Gastroesophageal sphincter (tissue), 4 donors: Measurements from ENCODE around the gene C4orf50. TPM values are rescaled to one million over a fixed set of nuclear protein-coding genes. Genes with fewer than 3 reads are reported as not detected.

Experiments used
- ATAC-seq: fragments of 150-250 bp; one replicate; pipeline ENCODE4 v1.9.1; 2016; ENCODE audit warnings: mild to moderate bottlenecking, moderate library complexity
- H3K27ac ChIP-seq, 4 donors: fragments of 200-600 bp; sonication (generic) in 3 of 4; 1 replicate in 3 of 4; 2 replicates in 1 of 4; pipeline ENCODE4 v1.5.1; 2016 to 2019
- H3K27me3 ChIP-seq: fragments of 200-600 bp; sonication (generic); one replicate; pipeline ENCODE4 v1.5.1; 2019
- H3K36me3 ChIP-seq, 2 donors: fragments of 200-600 bp; sonication (generic); one replicate each; pipeline ENCODE4 v1.5.1; 2019; ENCODE audit warnings: control low read depth in 1 of 2
- H3K4me1 ChIP-seq, 3 donors: fragments of 200-600 bp; sonication (generic); 1 replicate in 2 of 3; 2 replicates in 1 of 3; pipeline ENCODE4 v1.5.1; 2016 to 2019; ENCODE audit warnings: control low read depth in 2 of 3
- H3K4me3 ChIP-seq, 2 donors: fragments of 200-600 bp; sonication (generic); one replicate each; pipeline ENCODE4 v1.5.1; 2019; ENCODE audit warnings: mild to moderate bottlenecking in 1 of 2, moderate library complexity in 1 of 2
- H3K9me3 ChIP-seq, 3 donors: fragments of 200-600 bp; sonication (generic); one replicate each; pipeline ENCODE4 v1.5.1; 2017 to 2019; ENCODE audit warnings: control low read depth in 2 of 3
- CTCF ChIP-seq, 4 experiments: fragments of 200-600 bp in 2 of 4; fragments of 450-650 bp in 2 of 4; sonication (generic) in 1 of 4; IDR thresholded peaks; one replicate each; pipeline ENCODE4 v1.5.1; 2017 to 2019; ENCODE audit warnings: antibody characterized with exemption in 4 of 4, mild to moderate bottlenecking in 2 of 4, moderate library complexity in 2 of 4
- EP300 ChIP-seq: sonication (generic); formaldehyde crosslinking; IDR thresholded peaks from one replicate; pipeline ENCODE4 v1.6.1; 2017; ENCODE audit warnings: antibody characterized with exemption, mild to moderate bottlenecking
- POLR2A ChIP-seq, 2 donors: fragments of 450-650 bp; IDR thresholded peaks; one replicate each; pipeline ENCODE4 v1.6.1; 2017; ENCODE audit warnings: antibody characterized with exemption in 2 of 2, mild to moderate bottlenecking in 2 of 2, moderate library complexity in 1 of 2
- POLR2AphosphoS5 ChIP-seq: sonication (generic); formaldehyde crosslinking; IDR thresholded peaks from one replicate; pipeline ENCODE4 v1.6.1; 2017; ENCODE audit warnings: antibody characterized with exemption
- WGBS, 2 donors: methylation state at CpG; one replicate each; pipeline ENCODE4 v1.1.5; 2018; ENCODE audit warnings: low coverage in 1 of 2; 5-methylcytosine and 5-hydroxymethylcytosine counted together
- total RNA-seq, 4 donors: library from RNA; depleted of rRNA; stranded (reverse); fragments of >200 nt; gene quantifications; one replicate each; pipeline ENCODE4 v1.1.0, GENCODE V29; 2016

C4orf50 gene
- total RNA-seq, 4 donors from 2014 or later = under 0.01 to 0.25 (median 0.12) TPM

- no peak for TF ChIP-seq CTCF (IDR thresholded peaks at IDR 0.05)
- TF ChIP-seq POLR2AphosphoS5 = no peak
- no peak for TF ChIP-seq EP300
- TF ChIP-seq POLR2A (IDR thresholded peaks at IDR 0.05) = no peak
- Histone ChIP-seq H3K27me3 (peaks cover 46% of the 10 kb centered on the region), H3K36me3 (no peaks in the 10 kb centered on the region), H3K27ac (no peak overlapping the region), H3K4me3 (no peak overlapping the region), H3K9me3 (no peaks in the 10 kb centered on the region), H3K4me1 (no peaks in the 10 kb centered on the region)
- ATAC-seq = no peak
- 79 to 82% methylated on average over 2 to 4 of the region's 6 CpGs for WGBS, 2 donors
These were observed 55.8 kb downstream of the C4orf50 start for GRCh38 chr4:5962416-5962815.

- Histone ChIP-seq H3K9me3 (no peaks in the 10 kb centered on the region), H3K4me3 (no peak overlapping the region), H3K36me3 (no peaks in the 10 kb centered on the region), H3K4me1 (no peaks in the 10 kb centered on the region), H3K27ac (no peak overlapping the region), H3K27me3 (peaks cover 64% of the 10 kb centered on the region)
- no peak for ATAC-seq
- WGBS, 2 donors = 84 to 100% methylated on average over 3 to 6 of the region's 13 CpGs
- TF ChIP-seq CTCF (IDR thresholded peaks at IDR 0.05) (no peak), POLR2AphosphoS5 (no peak), POLR2A (IDR thresholded peaks at IDR 0.05) (no peak), EP300 (no peak)
These were observed 57.9 kb downstream of the C4orf50 start for GRCh38 chr4:5960252-5960880.

GRCh38 chr4:5959211-5959982, 58.8 kb downstream of the C4orf50 start:
- Histone ChIP-seq H3K36me3 (no peaks in the 10 kb centered on the region), H3K9me3 (no peaks in the 10 kb centered on the region), H3K4me1 (no peaks in the 10 kb centered on the region), H3K27ac (no peak overlapping the region), H3K27me3 (peaks cover 67% of the 10 kb centered on the region), H3K4me3 (no peak overlapping the region)
- WGBS, 2 donors = 60 to 83% methylated on average over 2 to 6 of the region's 20 CpGs
- ATAC-seq = no peak
- no peak for TF ChIP-seq EP300
- TF ChIP-seq POLR2A (IDR thresholded peaks at IDR 0.05) = no peak
- TF ChIP-seq CTCF (IDR thresholded peaks at IDR 0.05) = no peak
- TF ChIP-seq POLR2AphosphoS5 = no peak

- no peak for ATAC-seq
- H3K4me1 ChIP-seq = no peaks in the 10 kb centered on the region
- 78 to 83% methylated on average over 8 of the region's 15 CpGs for WGBS, 2 donors
- no peak overlapping the region for H3K4me3 ChIP-seq
- TF ChIP-seq CTCF (IDR thresholded peaks at IDR 0.05) = no peak
- no peak for TF ChIP-seq POLR2A (IDR thresholded peaks at IDR 0.05)
- no peak for TF ChIP-seq EP300
- no peak for TF ChIP-seq POLR2AphosphoS5
- no peaks in the 10 kb centered on the region for H3K9me3 ChIP-seq
- H3K27ac ChIP-seq = no peak overlapping the region
- H3K36me3 ChIP-seq = no peaks in the 10 kb centered on the region
- peaks cover 79% of the 10 kb centered on the region for H3K27me3 ChIP-seq
These were observed 60.0 kb downstream of the C4orf50 start for GRCh38 chr4:5958199-5958735.
